Mucosa of descending colon (tissue), 3 donors: Measurements from ENCODE around the gene MRC2. TPM values are rescaled to one million over a fixed set of nuclear protein-coding genes. Genes with fewer than 3 reads are reported as not detected.
"Not testable (repeated sequence)": the region's sequence is repeated elsewhere in the genome, so short reads cannot be mapped to it uniquely, and the experiment has no call there.

Experiments
- ATAC-seq: fragments of 200-7000 bp; cut with Tn5 transposase; one replicate; pipeline ENCODE4 v1.9.1; 2020; ENCODE audit warnings: mild to moderate bottlenecking, moderate library complexity
- DNase-seq, 3 donors: peaks; one replicate each; pipeline ENCODE4 v3.0.0-alpha.2; 2020
- H3K36me3 ChIP-seq: fragments of 200-600 bp; one replicate; pipeline ENCODE4 v1.8.0; 2021; ENCODE audit warnings: low read depth, mild to moderate bottlenecking
- H3K4me1 ChIP-seq: fragments of 200-600 bp; one replicate; pipeline ENCODE4 v1.8.0; 2021; ENCODE audit warnings: low read depth, mild to moderate bottlenecking
- H3K4me3 ChIP-seq: fragments of 200-600 bp; one replicate; pipeline ENCODE4 v1.8.0; 2021; ENCODE audit warnings: mild to moderate bottlenecking
- H3K9me3 ChIP-seq: fragments of 200-600 bp; one replicate; pipeline ENCODE4 v1.8.0; 2021; ENCODE audit warnings: mild to moderate bottlenecking
- intact Hi-C, 2 donors: fragments of 100-400 bp; cut with DNase I in 1 of 2; cut with micrococcal nuclease in 1 of 2; formaldehyde crosslinking; loops; one replicate each; pipeline versions ENCODE4 v1.11.0 to v1.11.1; 2022; cut with DNase I, micrococcal nuclease
- total RNA-seq, 3 donors: library from RNA; stranded (reverse); fragmentation: NEBNext Ultra II Directional in 2 of 3; extraction: Animal tissue kit (Norgen Biotek cat#: 25700) in 2 of 3; gene quantifications; one replicate each; pipeline versions ENCODE4 v1.2.1 to v1.2.4, GENCODE V29; 2021 to 2023
- TF ChIP-seq, protein P1 (sequence below): fragments of 200-600 bp; IDR thresholded peaks from one replicate; pipeline ENCODE4 v1.8.0; 2022; ENCODE audit warnings: antibody characterized with exemption, mild to moderate bottlenecking
- donor health status: DM: no; HTN: no; CAD: no; lungs with moderate emphysema.
- donor health status: DM: no; HTN: no; CAD: no.
- donor health status: DM: no; HTN: yes; CAD: no.

MRC2 gene
- total RNA-seq, 3 donors from 2014 or later, result 5.1 to 20.3 (median 10.8) TPM

DNA sequence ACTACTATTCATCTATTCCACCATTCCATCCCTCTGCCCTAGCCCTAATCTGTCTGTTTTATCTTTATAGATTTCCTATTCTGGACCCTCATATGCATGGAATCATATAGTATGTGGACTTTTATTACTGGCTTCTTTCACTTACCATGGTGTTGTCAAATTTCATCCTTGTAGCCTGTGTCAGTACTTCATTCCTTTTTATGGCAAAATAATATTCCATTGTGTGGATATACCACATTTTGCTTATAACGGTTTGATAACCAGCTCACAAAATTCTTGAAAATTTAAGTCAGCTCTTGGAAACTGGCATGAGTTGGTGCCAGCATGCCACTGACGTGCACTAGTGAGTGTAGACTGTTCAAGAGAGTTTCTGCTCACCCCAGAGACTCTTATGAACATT lies 30.3 kb upstream of the MRC2 start:
- DNase-seq (no peak), ATAC-seq (no peak)
- TF ChIP-seq, protein P1, sequence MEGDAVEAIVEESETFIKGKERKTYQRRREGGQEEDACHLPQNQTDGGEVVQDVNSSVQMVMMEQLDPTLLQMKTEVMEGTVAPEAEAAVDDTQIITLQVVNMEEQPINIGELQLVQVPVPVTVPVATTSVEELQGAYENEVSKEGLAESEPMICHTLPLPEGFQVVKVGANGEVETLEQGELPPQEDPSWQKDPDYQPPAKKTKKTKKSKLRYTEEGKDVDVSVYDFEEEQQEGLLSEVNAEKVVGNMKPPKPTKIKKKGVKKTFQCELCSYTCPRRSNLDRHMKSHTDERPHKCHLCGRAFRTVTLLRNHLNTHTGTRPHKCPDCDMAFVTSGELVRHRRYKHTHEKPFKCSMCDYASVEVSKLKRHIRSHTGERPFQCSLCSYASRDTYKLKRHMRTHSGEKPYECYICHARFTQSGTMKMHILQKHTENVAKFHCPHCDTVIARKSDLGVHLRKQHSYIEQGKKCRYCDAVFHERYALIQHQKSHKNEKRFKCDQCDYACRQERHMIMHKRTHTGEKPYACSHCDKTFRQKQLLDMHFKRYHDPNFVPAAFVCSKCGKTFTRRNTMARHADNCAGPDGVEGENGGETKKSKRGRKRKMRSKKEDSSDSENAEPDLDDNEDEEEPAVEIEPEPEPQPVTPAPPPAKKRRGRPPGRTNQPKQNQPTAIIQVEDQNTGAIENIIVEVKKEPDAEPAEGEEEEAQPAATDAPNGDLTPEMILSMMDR, result no peak
- Histone ChIP-seq H3K36me3 (no peaks in the 10 kb centered on the region), H3K4me3 (no peak overlapping the region), H3K4me1 (no peaks in the 10 kb centered on the region), H3K9me3 (no peaks in the 10 kb centered on the region)
- intact Hi-C loops, result no loop called here

DNA sequence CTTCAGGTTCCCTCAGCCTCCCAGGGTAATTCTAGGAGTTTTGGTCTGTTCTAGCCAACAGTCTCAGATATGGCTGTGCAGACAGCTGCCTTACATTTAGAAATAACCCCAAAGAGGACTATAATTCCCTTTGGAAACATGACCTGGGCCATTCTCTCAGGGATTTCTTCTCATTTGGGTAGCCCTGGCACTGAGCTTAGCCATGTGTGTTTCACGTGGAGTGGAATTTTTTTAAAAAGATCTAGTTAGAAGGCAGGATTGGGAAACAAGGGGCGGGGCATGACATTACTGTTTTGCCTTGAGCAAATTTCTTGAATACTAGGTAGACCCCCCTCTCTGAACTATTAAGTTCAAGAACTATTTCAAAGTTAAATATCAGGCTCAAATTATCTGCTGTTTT lies 29.6 kb upstream of the MRC2 start:
- Histone ChIP-seq H3K4me3 (no peak overlapping the region), H3K9me3 (no peaks in the 10 kb centered on the region), H3K36me3 (no peaks in the 10 kb centered on the region), H3K4me1 (no peaks in the 10 kb centered on the region)
- intact Hi-C loops, result no loop called here
- TF ChIP-seq, protein P1, result no peak
- ATAC-seq (no peak), DNase-seq (no peak)

DNA sequence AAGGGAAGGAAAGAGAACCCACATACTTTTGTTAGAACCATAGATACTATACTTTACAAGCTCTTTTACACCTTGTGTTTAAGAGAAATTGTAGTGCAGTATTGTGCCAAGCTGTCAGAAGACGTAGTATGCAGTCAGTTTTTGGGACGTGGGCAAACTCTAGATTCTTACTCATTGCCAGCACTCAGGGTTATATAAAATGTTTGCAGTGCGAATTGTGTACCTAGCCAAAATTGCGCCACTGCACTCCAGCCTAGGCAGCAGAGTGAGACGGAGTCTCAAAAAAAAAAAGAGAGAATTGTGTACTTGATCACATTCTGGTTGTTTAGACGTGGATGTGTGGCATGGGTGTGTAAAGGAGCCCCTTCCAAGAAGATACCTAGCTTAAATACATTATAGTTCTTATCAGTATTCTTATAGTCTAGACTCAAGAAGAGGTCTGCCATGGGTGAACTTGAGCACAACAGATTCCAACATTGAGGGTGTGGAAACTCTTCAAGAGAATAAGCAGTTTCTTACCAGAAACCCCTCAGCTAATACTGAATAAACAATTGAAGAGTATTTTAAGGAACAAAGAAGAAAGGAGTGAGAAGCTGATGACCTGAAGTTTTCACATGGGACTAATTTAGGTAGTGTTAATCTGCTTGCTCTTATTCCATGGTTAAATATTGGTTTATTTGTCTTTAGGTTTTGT lies 27.4 kb upstream of the MRC2 start:
- Histone ChIP-seq H3K9me3 (no peaks in the 10 kb centered on the region), H3K4me3 (no peak overlapping the region), H3K4me1 (no peaks in the 10 kb centered on the region), H3K36me3 (no peaks in the 10 kb centered on the region)
- DNase-seq (no peak), ATAC-seq (no peak)
- TF ChIP-seq, protein P1, result no peak
- intact Hi-C loops, result no loop called here

DNA sequence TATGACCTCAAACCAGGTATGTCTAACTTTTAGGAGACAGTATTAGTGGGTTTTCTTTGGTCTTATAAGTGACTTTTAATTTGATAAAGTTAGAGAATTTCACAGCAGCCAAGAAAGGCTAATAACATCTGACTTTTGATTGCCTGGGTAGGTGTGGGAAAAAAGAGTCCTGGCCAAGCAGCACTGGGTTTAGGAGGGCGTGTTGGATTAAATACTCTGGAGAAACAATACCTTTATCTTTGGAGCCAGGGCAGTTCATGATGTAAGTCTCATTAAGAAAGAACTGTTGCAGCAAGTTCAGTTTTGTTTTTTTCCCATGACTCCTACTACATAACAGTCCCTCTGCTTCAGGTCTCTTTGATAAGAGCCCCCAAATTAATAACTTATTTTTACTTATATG lies 26.7 kb upstream of the MRC2 start:
- DNase-seq, result no peak
- Histone ChIP-seq H3K4me1 (no peaks in the 10 kb centered on the region), H3K4me3 (no peak overlapping the region), H3K9me3 (no peaks in the 10 kb centered on the region), H3K36me3 (no peaks in the 10 kb centered on the region)
- intact Hi-C loops, result no loop called here
- no peak for ATAC-seq
- TF ChIP-seq, protein P1, result no peak

DNA sequence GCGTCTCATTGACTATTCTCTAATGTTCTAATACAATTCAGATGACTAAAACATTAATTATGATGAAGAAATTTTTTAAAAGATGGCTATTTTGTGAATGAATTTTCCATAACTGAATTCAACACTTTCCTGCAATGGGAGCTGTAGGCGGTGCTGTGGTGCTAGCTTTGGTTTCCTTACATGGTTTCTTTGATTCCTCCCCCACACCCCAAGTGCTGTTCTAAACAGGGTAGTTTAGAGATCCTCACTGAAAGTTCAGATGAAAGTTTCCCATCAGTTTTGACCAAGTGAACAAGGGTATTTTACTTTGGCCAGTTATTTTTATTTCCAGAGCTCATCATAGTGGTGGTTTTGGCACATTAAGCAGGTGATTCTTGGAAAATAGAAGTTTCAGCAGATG lies 26.0 kb upstream of the MRC2 start:
- intact Hi-C loops, result no loop called here
- peaks cover 5% of the 10 kb centered on the region for H3K36me3 ChIP-seq
- no peaks in the 10 kb centered on the region for H3K4me1 ChIP-seq
- no peak overlapping the region for H3K4me3 ChIP-seq
- TF ChIP-seq, protein P1, result no peak
- ATAC-seq, result no peak
- H3K9me3 ChIP-seq, result no peaks in the 10 kb centered on the region
- DNase-seq, result no peak

DNA sequence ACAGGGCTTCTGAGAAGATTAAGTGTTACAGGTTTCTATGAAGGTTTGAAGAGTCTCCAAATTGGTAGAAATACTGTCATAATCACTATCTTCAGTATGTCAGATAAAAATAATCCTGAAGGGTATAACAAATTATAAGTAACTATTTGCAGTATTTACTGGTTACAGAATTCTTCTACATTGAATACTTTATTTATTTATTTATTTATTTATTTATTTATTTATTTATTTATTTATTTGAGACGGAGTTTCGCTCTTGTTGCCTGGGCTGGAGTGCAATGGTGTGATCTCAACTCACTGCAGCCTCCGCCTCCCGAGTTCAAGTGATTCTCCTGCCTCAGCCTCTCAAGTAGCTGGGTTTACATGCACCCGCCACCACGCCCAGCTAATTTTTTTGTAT lies 23.7 kb upstream of the MRC2 start:
- H3K9me3 ChIP-seq, H3K36me3 ChIP-seq, intact Hi-C loops, ATAC-seq, DNase-seq, H3K4me3 ChIP-seq, H3K4me1 ChIP-seq: not testable (repeated sequence)
